Measurements from ENCODE around the gene SPARCL1.
"Not testable (repeated sequence)": the region's sequence is repeated elsewhere in the genome, so short reads cannot be mapped to it uniquely, and the experiment has no call there.

Gene SPARCL1

DNA sequence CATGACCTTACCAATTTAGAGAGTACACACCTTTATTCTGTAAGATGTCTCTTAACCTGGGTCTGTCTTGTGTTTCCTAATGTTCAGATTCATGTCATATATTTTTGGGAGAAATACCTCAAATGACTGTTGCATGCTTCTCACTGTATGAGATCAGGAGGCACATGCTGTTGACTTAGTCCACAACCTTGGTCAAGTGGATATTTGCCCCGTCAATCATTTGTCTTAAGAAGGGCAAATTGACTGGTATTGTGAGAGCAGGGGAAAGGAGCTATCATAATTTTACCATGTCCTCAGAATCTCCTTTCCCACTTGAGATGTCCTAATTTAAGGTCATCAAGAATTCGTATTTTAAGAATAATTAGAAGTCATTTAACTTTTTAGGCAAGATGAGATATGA lies 95.8 kb downstream of the SPARCL1 start:
- DNase-seq = no peak

GRCh38 chr4:87430038-87430437 lies 99.1 kb downstream of the SPARCL1 start:
- DNase-seq = no peak

DNA sequence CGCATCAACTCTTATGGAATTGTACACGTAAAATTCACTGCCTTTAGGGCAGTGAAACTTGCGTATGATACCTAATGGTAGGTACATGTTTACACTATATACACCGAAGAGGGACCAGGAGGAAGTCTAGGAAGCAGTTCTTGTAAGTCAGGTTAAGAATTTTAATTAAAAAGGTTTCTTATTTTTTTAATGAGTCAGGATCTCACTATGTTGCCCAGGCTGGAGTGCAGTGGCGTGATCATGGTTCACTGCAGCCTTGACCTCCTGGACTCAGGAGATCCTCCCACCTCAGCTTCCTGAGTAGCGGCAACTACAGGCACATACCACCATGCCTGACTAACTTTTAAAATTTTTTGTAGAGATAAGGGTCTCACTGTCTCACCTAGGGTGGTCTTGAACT lies 100.2 kb downstream of the SPARCL1 start:
- no peak for DNase-seq

GRCh38 chr4:87427518-87427868 lies 101.7 kb downstream of the SPARCL1 start:
- no peak for DNase-seq

DNA sequence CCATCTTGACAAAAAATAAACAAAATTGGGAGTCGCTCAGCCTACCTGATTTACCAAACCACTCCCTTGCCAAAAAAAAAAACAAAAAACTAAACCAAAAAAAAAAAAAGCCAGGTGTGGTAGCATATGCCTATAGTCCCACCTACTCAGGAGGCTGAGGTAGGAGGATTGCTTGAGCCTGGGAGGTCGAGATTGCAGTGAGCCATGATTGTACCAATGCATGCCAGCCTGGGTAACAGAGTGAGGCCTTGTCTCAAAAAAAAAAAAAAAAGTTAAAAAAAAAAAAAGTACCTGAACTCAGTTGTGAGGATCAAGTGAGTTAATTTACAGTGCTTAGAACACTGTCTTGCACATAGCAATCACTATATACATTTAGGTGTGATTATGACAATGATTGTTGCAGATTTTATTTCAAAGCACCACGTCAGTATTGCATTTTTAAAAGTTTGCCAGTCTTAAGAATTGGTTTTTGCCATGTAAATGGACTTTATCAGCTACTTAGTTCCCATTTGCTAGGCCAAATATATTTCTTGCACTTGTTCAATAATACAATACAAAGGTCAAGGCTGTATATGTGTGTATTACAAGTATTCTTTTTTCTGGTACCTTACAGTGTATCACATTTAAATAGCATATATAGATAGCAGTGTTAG lies 102.2 kb downstream of the SPARCL1 start:
- no peak for DNase-seq

DNA sequence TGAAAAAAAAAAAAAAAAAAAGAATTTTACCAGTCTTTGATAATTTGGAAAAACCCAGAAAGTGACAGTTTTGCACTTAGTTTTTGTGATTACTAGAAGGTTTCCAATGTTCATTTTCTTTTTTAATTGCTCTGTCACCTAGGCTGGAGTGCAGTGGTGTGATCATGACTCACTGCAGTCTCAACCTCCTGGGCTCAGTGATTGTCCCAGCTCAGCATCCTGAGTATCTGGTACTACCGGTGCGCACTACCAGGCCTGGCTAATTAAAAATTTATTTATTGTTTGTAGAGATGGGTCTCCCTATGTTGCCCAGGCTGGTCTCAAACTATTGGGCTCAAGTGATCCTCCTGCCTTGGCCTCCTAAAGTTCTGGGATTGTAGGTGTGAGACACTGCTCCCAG lies 103.5 kb downstream of the SPARCL1 start:
- DNase-seq = no peak

GRCh38 chr4:87424099-87424543 lies 105.1 kb downstream of the SPARCL1 start:
- DNase-seq = not testable (repeated sequence)
